ENCODE results near the gene TEX2.
"Not testable (repeated sequence)": the region's sequence is repeated elsewhere in the genome, so short reads cannot be mapped to it uniquely, and the experiment has no call there.

TEX2 gene

DNA sequence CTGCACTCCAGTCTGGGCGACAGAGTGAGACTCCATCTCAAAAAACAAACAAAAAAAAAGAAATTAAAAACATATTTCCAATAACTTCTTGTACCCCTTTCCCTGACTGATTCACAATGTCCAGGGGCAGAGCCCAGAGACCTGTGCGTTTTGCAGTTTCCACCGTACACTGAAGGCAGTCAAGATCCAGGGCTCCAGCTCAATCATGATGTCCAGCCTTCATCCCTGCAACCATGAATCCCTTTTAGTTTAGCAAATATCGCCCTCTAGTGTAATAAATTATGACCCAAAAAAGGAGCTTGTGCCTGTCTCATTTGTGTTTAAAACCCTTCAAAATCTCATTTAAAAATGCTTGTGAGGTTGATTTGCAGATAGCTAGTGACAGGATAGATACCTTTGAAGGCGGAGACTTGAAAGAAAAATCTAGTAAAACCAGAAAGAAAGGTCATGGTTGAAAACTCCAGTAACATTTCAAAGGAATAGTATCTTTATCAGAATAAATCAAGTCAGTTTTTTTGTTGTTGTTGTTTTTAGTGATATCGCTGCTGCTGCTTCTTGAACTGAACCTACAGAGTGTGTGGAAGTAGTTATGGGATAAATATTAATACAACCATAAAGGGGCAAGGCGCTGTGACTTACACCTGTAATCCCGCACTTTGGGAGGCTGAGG is 129.4 kb downstream of the TEX2 start:
- no peak for DNase-seq

DNA sequence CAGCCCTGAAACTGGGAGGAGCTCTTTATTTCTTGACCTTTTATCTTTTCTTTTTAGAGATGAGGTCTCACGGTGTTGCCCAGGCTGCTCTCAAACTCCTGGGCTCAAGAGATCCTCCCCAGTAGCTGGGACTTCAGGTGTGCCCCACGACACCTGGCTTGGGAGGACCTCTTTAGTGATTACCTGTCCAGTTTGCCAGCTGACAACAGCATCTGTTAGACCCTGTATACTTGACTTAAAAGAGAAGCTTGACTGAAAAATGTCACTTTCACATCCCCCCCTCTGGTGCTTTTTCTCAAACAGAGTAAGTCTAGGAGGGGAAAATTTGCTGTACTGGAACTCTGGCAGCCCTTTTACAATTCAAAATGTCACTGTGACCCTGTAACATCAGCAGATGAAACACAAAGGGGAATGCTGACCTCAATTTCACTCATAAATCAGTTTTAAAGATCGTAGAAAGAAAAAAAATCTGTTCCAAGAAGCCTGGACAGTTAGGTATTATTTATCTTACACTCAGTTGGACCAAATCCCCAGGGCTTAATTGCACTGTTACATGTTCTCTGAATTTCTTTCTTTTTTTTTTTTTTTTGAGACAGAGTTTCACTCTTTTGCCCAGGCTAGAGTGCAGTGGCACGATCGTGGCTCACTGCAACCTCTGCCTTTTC is 131.3 kb downstream of the TEX2 start:
- no peak for DNase-seq

DNA sequence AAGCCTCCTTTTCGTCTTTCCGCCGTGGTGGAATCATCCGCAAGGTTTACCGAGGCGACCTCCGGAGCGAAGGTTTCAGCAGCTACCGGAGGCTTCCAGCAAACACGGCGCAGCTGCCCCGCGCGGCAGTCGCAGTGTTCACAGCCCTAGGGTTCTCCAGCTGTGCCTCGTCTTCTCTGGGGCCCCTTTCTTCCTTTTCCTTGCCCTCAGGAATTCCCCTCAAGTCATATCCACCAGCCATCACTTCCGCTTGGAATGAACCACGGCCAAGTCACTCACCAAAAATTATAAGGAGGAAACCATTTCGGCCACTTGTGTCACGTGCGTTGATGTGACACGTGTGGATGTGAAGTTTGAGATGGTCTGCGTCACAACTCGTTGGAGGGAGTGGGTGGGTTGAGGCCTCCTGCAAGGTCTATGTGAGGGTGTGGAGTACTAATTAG is 132.5 kb downstream of the TEX2 start:
- no peak for DNase-seq

DNA sequence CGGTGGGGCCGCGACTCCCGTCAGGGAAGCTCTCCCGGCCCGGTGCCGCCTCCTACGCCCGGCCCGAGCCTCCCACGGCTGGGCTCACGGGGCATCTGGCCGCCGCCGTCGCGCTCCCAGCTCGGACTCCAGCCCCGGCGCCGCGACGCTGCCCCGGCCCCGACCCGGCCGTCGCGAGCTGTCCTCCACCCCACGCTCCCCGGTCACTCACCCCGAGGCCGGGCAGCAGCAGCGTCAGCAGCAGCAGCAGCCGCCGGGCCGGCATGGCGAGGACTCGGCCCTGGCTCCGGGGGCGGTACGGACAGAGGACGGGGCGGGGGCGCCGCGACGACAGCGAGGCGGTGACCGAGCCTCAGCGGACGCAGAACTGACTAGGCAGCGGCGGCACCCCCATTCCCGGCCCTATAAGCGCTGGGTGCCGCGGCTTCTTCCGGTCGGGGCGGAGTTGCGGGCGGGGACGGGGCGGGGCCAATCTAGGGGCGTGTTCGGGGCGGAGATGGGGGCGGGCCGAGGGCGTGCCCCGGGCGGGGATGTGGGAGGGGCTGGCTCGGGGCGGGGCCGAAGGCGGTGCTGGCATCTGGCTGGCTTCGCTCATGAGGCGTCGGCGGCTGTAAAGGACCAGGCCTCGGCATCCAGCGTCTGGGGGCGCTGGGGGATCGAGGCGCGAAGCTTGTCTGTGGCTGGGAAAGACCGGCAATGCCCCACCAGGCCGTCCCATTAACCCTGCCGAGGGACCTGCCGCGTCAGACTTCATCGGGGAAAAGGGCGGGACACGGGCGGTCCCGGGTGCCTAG is 133.1 kb downstream of the TEX2 start, which contains the start of gene ERN1:
Gene ERN1 (minus strand): TSS at position 380 of the 794 bp plus-strand sequence. CDS start 115 bp downstream, at position 265.
- peak; percentile 85 for DNase-seq

DNA sequence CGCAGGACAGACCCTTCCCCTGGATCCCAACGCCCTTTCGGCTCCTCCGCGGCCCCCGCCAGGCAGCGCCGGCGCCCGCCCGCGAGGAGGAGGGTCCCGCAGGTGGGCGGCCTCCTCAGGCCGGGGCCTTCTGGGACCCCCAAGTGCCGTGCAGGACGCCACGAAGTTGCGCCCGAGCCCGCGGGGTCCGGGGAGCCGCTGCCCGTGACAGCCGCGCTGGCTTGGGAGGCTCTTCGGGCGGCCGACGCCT is 133.6 kb downstream of the TEX2 start:
- DNase-seq: no peak

DNA sequence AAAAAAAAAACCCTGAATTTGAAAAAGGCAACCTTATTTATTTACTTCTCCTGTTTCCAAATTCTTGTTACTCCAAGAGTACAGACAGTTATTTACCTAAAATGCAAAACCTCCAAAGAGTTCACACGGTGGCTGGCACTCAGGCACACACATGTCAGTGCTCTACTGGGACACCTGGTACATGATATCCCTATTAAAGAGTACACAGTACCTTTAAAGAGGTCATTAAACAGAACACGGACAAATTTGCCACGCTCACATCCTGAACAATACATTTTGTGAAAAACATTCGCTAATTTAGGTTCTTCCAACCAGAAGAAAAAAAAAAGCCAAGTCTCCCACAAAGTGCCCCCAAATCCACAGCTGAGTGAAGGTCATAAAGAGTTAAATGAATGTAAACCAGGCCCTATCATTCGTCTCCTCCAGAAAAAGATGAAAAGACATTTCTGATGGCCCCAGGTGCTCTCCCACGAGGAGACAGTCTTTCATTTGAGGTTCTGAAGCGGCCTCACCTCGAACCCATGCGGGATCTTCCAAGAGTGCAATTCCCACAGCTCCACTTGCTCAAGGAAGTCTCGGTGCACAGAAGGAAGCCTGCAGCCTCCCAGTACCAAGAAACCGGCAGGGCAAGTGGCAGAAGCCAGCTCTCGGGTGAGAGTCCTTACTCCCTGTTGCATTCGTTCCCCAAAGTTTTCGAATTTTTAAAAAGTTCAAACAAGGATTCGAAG is 134.1 kb downstream of the TEX2 start:
- no peak for DNase-seq

DNA sequence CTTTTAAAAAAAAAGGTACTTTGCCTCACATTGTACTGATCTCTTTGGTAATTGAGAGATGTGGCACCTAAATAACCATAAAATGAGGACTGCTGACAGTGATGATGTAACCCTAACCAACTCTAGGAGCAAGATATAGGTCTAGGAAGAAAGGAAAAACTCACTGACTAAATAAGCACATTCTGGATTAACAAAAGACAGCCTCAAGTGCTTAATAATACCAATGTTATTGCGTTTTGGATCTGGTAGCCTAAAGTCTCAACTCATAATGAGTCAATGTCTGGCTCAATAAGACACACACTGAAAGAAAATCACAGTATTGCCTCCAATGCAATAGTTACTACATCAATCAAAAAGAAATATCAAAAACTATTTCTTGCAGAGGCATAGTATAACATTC is 136.1 kb downstream of the TEX2 start:
- DNase-seq: no peak

DNA sequence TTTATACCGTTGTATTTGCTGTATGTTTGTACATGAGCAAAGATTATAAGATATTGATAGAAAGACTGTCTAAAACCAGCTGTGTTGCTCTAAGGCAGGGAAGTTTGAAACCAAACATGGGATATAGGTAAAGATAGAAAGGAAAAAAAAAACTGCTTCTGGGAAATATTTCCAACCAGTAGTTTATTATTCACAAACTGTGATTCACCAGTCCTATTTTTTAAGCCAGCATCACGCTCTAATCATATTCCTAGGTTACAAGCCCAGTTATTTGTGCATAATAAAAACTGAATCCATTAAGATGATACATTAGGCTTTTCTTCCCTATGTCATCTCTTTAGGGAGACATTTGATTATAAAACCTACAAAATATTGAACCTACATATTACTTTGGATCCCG is 137.1 kb downstream of the TEX2 start:
- no peak for DNase-seq

DNA sequence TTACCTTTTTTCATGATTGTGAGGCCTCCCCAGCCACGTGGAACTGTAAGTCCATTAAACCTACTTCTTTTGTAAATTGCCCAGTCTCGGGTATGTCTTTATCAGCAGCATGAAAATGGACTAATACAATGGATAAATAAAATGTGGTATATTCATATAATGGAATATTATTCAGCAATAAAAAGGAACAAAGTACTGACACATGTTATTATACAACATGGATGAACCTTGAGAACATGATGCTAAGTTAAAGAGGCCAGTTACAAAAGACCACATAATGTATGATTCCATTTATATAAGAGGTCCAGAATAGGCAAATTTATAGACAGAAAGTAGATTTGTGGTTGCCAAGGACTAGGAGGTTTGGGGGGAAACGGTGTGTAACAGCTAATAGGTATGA is 138.5 kb downstream of the TEX2 start:
- no peak for DNase-seq

DNA sequence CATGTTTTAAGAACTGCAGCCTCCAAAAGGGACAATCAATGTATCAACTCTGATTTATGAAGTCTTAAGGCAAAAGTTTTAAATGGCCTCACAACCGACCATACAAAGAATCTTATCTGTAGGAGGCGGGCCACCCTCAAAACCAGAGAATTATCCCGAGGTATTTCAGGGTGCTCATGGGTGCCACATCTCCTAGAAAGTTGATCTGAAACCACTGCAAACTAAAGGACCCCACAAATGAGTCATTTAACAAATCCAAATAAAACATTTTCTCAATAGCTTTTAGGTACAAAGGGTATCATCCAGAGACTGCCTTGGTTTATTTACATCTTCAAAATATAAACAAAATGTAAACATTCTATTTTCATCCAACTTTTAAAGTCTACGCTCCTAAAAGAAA is 139.9 kb downstream of the TEX2 start:
- no peak for DNase-seq

DNA sequence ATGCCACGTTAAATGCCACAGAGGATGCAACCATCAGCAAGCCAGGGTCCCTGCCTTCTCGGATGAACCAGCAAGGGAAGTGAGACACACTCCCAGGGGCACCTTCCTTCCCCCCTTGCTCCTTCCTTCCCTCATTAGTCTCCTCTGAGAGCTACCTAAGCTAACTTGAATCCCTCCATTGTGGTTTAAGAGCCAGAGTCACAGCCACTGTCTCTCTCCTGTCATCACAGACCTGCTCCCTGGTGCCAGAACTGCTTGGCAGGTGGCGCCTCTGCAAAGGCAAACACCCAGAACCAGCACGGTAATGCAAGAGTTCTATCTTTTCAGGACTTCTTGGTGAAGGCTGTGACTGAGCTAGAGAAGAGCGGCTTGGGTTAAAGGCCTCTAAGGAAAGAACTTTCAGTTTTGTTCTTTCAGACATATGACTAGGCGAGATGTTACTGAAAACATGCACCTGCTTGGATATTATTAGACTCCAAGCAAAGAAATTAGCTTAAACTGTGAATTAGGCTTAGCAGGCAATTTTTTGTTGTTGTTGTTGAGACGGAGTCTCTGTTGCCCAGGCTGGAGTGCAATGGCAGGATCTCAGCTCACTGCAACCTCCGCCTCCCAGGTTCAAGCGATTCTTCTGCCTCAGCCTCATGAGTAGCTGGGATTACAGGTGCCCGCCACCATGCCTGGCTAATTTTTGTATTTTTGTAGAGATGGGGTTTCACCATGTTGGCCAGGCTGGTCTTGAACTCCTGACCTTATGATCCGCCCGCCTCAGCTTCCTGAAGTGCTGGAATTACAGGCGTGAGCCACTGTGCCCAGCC is 141.9 kb downstream of the TEX2 start:
- DNase-seq: not testable (repeated sequence)

DNA sequence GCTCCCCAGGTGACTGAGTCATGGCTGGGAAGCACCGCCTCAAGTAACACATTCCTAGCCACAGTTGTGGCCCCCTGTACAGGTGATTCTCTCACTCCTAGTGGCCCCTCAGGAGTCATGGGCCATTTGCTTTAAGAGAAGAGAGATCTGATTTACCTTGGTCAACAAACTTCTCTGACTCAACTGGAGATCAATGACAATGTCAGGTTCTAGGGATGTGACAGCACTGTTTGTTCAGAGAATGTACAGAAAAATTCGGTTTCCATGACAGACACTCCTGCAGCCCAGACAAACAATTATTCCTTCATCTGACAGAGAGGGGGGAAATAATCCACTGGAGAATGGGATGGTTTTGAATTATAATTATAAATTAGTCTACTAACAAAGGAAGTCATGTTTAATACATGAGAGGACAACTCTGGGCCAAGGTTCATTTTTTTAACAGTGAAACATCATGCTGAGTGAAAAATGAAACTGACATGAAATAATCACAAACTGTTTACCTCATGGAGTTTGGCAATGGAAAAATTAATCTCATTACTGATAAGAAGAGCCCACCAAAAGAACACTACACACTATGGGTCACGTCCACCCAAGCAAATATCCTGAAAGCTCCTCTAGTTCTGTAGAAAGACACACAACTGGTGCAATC is 142.8 kb downstream of the TEX2 start:
- DNase-seq: no peak

DNA sequence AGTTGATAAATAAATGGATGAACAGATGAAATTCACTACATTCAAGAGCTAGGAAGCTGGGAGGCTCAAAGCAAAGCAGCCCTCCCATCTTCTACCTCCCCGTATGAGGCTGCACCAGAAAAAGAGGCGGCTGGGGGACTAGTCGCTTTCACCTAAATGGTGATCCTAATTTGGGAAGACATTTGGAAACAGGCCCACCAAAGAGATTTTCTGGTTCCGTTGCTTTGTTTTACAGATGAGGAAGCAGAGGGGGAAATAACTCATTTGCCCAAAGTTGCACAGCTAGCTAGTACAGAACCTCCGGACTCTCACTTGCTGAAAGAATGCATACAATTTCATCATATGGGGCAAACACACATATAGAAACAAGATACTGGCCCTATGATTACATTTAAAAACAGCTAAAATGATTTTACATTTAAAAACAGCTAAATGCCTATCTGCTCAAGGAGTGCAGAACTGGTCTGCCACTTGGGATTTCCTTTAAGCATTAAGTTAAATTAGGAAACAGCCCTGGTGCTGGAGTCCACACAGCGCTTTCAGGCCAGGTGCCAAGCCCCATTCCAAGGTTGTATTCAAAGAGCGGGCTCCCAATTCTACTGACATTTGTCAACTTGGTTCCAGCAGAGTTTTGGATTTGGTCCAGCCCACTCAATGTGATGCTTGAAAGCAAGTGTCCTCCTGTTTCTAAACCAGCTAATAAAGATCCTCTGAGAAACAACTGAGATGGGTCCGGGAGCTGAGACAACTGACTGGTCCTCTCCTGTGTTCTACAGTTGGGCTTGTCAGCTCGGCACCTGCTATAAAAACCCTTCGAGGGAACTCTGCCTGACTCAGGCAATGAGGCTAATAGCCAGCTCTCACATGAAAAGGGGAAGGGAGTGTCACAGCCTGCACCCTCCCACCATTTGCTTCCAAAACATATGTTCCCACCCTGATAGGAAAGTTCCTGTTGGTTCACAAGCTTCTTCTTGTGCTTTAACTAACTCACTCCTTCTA is 144.8 kb downstream of the TEX2 start:
- DNase-seq: no peak

DNA sequence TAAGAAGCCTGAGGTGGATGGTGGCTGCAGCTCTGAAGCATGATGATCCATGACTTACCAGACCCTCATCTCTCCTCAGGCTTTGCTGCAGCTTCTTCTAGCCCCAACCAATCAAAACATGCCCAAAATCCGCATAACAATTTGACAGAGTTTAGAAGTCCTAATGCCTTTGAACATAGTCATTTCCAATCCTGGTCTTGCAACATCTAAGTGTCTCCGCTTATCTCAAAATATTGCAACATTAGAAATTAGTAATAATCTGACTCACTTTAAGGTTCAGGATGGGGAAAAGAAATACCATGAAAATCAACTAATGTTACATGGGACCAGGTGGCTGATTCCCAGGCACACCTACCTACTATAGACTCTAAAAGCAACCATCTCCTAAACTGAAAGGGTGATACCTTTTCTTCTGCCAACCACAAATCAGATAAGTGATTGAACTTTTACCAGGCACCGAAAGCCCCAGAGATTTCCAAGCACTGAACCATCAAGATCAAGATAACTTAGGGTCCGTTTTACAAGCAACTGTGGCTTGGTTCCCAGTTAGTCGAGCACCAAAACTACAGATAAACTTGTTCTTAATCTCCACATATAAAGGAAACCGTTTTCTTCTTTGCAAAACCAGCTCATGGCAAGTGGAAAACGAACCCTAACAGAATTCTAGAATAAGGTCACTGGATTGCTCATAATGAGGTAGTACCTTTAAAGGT is 147.1 kb downstream of the TEX2 start:
- DNase-seq: no peak

DNA sequence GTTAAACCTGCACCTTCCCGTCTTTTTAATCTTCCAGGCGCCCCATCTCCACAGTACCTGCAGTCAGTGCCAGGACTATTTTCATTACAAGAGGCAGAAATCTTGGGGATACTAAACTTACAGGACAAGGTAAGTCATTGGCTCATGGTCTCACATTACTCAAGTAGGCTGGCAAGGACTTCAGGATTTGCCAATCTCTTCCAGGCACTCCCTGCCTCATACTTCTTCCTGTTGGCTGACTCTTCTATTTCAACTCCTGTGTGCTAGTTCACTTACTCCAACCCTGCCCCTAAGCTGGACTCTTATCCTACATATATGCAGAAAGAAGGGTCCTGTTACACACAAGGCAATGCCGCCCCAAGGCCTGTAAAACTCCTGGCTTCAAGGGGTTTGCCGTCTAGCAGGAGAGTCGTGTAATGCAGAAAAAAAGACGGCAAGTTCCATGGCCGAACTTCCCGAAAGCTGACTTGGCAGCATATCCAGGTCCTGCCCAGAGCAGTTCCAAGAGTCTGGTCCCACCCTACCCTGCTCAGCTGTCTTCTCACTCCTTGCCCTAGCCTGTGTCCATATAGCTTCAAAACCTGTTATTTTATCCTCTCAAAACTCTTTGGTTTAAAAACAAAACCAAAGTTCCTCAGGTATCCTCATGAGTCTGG is 147.9 kb downstream of the TEX2 start:
- DNase-seq: no peak

DNA sequence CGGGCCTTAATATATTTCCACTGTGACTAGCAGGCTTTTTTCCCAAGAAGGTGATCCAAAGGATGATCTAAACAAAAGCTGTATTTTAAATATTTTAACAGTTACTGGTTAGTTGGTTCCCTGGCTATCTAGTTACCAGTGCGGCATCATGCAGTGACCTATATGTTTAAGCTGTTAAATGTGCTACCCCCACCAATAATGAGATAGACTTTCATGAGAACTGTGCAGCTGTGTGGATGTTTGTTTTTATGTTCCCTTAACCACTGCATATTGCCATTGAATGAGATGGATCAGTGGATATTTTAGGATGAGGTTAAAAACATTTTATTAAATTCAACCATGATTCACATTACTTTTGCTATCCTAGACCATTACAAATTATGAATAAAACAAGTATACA is 150.1 kb downstream of the TEX2 start:
- no peak for DNase-seq

DNA sequence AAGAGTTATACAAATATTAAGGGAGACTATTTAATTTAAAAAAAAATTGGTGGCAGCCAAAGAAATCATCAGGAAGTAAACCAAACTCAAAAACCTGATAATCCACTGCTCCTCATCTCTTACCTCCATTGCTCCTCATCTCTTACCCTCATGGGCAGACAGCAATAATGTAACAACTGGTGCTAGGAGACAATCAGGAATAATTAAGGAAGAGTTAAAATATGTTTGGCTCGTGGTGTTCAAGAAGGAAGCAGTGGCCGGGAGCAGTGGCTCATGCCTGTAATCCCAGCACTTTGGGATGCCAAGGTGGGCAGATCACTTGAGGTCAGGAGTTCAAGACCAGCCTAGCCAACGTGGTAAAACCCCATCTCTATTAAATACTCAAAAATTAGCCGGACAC is 151.2 kb downstream of the TEX2 start:
- no peak for DNase-seq

DNA sequence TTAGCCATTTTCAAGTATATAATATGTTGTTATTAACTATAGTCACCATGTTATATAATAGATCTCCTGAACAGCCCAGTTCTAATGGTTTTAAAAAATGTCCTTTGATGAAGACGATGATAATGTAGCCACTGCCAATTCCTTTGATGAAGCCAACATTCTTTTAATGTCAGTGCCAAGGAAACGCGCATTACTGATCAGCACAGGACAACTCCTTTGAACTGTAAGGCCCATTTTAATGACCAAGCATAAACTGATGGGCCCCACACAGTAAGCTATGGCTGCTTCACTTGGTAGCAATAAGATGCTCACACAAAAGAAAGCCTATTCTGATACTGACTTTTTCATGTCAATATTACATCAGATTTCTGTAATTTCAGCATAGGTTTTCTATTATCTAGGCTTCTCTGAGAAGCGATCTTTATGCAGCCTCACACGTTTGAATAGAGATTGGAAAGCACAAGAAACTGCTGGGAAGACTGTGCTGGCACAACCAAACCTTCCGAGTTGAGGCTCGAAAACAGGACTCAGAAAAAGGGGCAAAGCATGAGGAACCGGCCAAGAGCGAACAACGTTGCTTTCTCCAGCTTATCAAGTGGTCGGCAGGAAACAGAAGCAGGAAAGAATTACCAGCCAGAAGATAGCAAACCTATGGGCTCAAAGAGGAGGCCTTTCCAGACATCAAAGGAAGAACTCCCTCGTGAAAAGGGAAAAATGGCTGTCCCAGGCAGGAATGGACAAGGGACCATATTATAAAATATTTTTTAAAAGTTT is 152.5 kb downstream of the TEX2 start:
- no peak for DNase-seq

DNA sequence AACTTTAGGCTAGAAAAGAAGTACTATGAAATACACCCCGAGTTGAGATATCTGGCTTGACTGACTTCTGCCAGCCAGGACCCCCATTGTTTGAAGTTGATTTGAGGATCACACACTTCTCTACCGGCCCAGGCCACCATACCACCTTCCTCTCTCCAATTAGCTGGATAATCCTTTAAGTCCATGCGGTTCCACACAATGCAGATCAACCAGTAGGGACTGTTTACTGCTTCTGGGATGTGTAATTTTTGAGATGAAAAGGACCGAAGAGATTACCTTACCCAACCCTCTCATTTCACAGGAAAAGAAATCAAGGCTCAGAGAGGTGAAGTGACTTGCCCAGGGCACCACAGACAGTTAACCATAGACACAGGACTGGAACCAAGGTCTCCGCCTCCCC is 153.7 kb downstream of the TEX2 start:
- no peak for DNase-seq

All from GOT3 (cell line).